DOHH2 (cell line): Measurements from ENCODE around the gene CCDC138.
A peak's percentile ranks its signal among the peaks of the same experiment; 100 is the strongest.
"Not testable (repeated sequence)": the region's sequence is repeated elsewhere in the genome, so short reads cannot be mapped to it uniquely, and the experiment has no call there.

Source experiments
- H3F3A ChIP-seq: fragments of 200-600 bp; sonication (generic), shearing (Covaris generic); 2 replicates; pipeline ENCODE4 v1.6.0; 2016; ENCODE audit warnings: antibody characterized with exemption, mild to moderate bottlenecking; ENCODE audit not compliant: control insufficient read depth, insufficient read depth
- H3K27ac ChIP-seq: fragments of 200-600 bp; sonication (generic); 2 replicates; pipeline ENCODE4 v1.5.1; 2014; ENCODE audit warnings: low read depth, mild to moderate bottlenecking, low read length, moderate library complexity
- H3K27me3 ChIP-seq: fragments of 200-600 bp; sonication (generic); 2 replicates; pipeline ENCODE4 v1.6.1; 2014; ENCODE audit warnings: mild to moderate bottlenecking, low read length, mixed read lengths; ENCODE audit not compliant: control insufficient read depth
- H3K36me3 ChIP-seq: fragments of 200-600 bp; sonication (generic); 2 replicates; pipeline ENCODE4 v1.6.1; 2014; ENCODE audit warnings: mild to moderate bottlenecking, low read length, moderate library complexity, mixed read lengths; ENCODE audit not compliant: control insufficient read depth
- H3K4me1 ChIP-seq: fragments of 200-600 bp; sonication (generic); 2 replicates; pipeline ENCODE4 v1.6.1; 2014; ENCODE audit warnings: mild to moderate bottlenecking, low read length, mixed read lengths; ENCODE audit not compliant: control insufficient read depth
- H3K4me2 ChIP-seq: fragments of 200-600 bp; sonication (generic); 2 replicates; pipeline ENCODE4 v1.6.0; 2014; ENCODE audit warnings: mild to moderate bottlenecking, low read length, moderate library complexity
- H3K4me3 ChIP-seq: fragments of 200-600 bp; sonication (generic); 2 replicates; pipeline ENCODE4 v1.5.1; 2014; ENCODE audit warnings: mild to moderate bottlenecking, low read length, mixed read lengths
- H3K79me2 ChIP-seq: fragments of 200-600 bp; sonication (generic); 2 replicates; pipeline ENCODE4 v1.6.1; 2014; ENCODE audit warnings: mild to moderate bottlenecking, low read length, mixed read lengths; ENCODE audit not compliant: control insufficient read depth
- H3K9me2 ChIP-seq: fragments of 200-600 bp; sonication (generic); replicated peaks from 2 replicates; pipeline ENCODE4 v1.6.1; 2014; ENCODE audit warnings: mild to moderate bottlenecking, low read length, mixed read lengths; ENCODE audit not compliant: control insufficient read depth
- H3K9me3 ChIP-seq: fragments of 200-600 bp; sonication (generic); 2 replicates; pipeline ENCODE4 v1.6.1; 2014; ENCODE audit warnings: antibody characterized with exemption, low read length, mixed read lengths; ENCODE audit not compliant: control insufficient read depth, insufficient read depth
- H4K20me1 ChIP-seq: fragments of 200-600 bp; sonication (generic); 2 replicates; pipeline ENCODE4 v1.6.0; 2014; ENCODE audit warnings: low read depth, mild to moderate bottlenecking, antibody characterized with exemption, low read length, moderate library complexity; ENCODE audit not compliant: control insufficient read depth, insufficient read depth
- EZH2phosphoT487 ChIP-seq: fragments of 200-600 bp; sonication (generic); IDR thresholded peaks from 2 replicates; pipeline ENCODE4 v1.6.1; 2017; ENCODE audit warnings: borderline replicate concordance, mild to moderate bottlenecking, antibody characterized with exemption, low read length, moderate library complexity, mixed read lengths
- TF ChIP-seq, protein P1 (sequence below): fragments of 200-600 bp; sonication (generic); IDR thresholded peaks from one replicate; pipeline ENCODE4 v1.5.1; 2014; ENCODE audit warnings: antibody characterized with exemption, mild to moderate bottlenecking, low read depth, low read length; ENCODE audit not compliant: poor library complexity, severe bottlenecking

CCDC138 gene, protein sequence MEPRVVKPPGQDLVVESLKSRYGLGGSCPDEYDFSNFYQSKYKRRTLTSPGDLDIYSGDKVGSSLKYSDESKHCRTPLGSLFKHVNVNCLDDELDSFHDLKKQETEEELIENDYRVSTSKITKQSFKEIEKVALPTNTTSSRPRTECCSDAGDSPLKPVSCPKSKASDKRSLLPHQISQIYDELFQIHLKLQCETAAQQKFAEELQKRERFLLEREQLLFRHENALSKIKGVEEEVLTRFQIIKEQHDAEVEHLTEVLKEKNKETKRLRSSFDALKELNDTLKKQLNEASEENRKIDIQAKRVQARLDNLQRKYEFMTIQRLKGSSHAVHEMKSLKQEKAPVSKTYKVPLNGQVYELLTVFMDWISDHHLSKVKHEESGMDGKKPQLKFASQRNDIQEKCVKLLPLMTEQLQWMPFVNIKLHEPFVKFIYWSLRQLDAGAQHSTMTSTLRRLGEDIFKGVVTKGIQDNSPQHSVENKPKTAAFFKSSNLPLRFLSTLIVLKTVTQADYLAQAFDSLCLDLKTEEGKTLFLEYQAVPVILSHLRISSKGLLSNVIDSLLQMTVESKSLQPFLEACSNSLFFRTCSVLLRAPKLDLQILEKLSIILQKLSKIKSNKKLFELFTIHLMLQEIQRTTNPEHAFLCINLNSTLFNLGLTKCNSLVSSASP

DNA sequence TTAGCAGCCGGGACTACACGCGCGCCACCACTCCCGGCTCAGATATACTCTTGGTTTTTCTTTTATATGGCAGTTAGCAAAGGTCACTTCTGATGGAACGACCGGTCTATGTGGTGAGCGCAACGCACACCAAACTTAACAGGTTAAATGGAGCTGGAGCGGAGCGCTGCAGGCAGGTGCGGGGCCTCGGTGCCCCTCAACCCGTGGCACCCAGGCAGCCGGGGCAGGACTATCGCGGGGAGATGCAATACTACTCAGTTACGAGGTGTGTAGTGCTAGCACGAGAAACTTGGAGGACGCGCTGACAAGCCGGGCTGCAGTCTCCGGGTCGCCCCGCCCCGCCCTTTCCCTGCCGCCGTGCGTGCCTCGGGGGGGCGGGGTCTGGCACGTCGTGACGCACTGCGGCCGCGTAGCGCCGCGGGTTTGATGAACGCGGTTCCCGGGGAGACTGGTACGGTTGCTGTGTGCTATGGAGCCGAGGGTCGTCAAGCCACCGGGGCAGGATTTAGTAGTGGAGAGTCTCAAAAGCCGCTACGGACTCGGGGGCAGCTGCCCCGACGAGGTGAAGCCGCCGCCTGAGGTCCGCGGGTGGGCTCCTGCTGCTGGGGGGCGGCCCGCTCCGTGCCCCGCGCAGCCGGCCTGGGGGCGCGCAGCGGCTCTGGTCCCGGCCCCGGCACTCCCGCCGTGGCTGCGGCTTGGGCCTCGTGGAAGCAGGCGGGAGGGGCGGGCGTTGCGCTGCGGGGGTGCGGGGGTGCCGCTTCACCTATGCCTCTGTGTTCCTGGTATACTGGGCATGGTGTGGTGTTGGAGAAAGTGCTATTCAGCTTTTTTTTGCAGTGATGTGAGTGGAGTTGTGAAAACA, at the start of gene CCDC138:
CCDC138 (plus strand) TSS at position 418 of the 862 bp plus-strand sequence; CDS start at position 470, 52 bp downstream.
- Histone ChIP-seq H3K4me3 (peak within 1 kb of the TSS; percentile 89), H3K4me2 (peak within 1 kb of the TSS; percentile 88), H3K79me2 (peaks cover 46% of the 10 kb centered on the region), H3K27me3 (no peaks in the 10 kb centered on the region), H3K4me1 (peaks cover 46% of the 10 kb centered on the region), H3K27ac (peak within 1 kb of the TSS; percentile 82), H3K9me2 (no peaks in the 10 kb centered on the region), H3K9me3 (no peaks in the 10 kb centered on the region), H4K20me1 (no peaks in the 10 kb centered on the region), H3K36me3 (peaks cover 65% of the 10 kb centered on the region), H3F3A (peaks cover 9% of the 10 kb centered on the region)
- TF ChIP-seq EZH2phosphoT487: no peak
- TF ChIP-seq, protein P1, sequence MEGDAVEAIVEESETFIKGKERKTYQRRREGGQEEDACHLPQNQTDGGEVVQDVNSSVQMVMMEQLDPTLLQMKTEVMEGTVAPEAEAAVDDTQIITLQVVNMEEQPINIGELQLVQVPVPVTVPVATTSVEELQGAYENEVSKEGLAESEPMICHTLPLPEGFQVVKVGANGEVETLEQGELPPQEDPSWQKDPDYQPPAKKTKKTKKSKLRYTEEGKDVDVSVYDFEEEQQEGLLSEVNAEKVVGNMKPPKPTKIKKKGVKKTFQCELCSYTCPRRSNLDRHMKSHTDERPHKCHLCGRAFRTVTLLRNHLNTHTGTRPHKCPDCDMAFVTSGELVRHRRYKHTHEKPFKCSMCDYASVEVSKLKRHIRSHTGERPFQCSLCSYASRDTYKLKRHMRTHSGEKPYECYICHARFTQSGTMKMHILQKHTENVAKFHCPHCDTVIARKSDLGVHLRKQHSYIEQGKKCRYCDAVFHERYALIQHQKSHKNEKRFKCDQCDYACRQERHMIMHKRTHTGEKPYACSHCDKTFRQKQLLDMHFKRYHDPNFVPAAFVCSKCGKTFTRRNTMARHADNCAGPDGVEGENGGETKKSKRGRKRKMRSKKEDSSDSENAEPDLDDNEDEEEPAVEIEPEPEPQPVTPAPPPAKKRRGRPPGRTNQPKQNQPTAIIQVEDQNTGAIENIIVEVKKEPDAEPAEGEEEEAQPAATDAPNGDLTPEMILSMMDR: no peak

DNA sequence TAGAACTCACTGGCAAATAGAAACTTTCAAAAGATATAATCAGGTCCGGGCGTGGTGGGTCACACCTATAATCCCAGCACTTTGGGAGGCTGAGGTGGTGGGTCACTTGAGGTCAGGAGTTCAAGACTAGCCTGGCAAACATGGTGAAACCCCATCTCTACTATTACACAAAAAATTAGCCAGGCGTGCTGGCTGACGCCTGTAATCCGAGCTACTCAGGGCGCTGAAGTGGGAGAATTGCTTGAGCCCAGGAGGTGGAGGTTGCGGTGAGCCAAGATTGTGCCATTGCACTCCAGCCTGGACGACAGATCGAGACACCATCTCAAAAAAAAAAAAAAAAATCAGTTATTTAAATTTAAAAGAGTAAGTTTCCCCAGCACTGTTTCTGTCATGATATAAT, 28.6 kb upstream of the CCDC138 start:
- H3K4me1 ChIP-seq, H3K4me3 ChIP-seq, H3K79me2 ChIP-seq, H3K9me3 ChIP-seq, H3K9me2 ChIP-seq, H4K20me1 ChIP-seq, H3K4me2 ChIP-seq, H3F3A ChIP-seq, H3K27me3 ChIP-seq, H3K27ac ChIP-seq: not testable (repeated sequence)
- H3K36me3 ChIP-seq: peaks cover 18% of the 10 kb centered on the region

DNA sequence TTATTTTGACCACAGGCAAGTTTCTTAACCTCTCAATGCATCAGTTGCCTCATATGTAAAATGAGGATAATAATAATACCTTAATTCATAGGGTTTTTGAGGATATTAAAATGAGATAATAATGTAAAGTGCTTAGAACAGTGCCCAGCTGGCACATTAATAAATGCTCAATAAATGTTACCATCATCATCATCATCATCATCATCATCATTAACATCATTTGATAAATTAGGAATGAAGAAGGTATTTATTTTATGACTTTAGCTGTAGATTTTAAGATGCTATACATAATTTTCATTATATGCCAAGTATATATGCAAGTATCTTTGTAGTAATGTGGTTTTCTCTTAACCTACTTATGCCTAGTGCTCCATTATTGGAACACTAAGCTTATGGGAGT, 24.0 kb upstream of the CCDC138 start:
- H4K20me1 ChIP-seq, H3K79me2 ChIP-seq, H3K9me3 ChIP-seq, H3K9me2 ChIP-seq, H3K27me3 ChIP-seq, H3F3A ChIP-seq, H3K27ac ChIP-seq, H3K4me3 ChIP-seq, H3K4me1 ChIP-seq, H3K4me2 ChIP-seq: not testable (repeated sequence)
- peaks cover 42% of the 10 kb centered on the region for H3K36me3 ChIP-seq

DNA sequence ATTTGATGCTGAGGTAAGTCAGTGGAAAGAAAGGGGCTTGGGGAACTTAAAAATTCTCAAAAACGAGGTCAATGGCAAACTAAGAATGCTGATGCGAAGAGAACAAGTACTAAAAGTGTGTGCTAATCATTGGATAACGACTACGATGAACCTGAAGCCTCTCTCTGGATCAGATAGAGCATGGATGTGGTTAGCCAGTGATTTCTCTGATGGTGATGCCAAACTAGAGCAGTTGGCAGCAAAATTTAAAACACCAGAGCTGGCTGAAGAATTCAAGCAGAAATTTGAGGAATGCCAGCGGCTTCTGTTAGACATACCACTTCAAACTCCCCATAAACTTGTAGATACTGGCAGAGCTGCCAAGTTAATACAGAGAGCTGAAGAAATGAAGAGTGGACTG, 19.9 kb upstream of the CCDC138 start:
- not testable (repeated sequence) for H3K4me2 ChIP-seq, H3K79me2 ChIP-seq, H3K27me3 ChIP-seq, H3K9me3 ChIP-seq, H3K27ac ChIP-seq, H3K4me3 ChIP-seq, H3F3A ChIP-seq, H4K20me1 ChIP-seq, H3K9me2 ChIP-seq, H3K4me1 ChIP-seq
- peaks cover 57% of the 10 kb centered on the region for H3K36me3 ChIP-seq

DNA sequence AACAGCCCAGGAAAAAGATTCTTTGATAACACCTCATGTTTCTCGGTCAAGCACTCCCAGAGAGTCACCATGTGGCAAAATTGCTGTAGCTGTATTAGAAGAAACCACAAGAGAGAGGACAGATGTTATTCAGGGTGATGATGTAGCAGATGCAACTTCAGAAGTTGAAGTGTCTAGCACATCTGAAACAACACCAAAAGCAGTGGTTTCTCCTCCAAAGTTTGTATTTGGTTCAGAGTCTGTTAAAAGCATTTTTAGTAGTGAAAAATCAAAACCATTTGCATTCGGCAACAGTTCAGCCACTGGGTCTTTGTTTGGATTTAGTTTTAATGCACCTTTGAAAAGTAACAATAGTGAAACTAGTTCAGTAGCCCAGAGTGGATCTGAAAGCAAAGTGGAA, 18.7 kb upstream of the CCDC138 start:
- peaks cover 65% of the 10 kb centered on the region for H3K36me3 ChIP-seq
- not testable (repeated sequence) for H3K9me3 ChIP-seq, H3K27ac ChIP-seq, H3K9me2 ChIP-seq, H3K4me3 ChIP-seq, H4K20me1 ChIP-seq, H3K27me3 ChIP-seq, H3K79me2 ChIP-seq, H3F3A ChIP-seq, H3K4me1 ChIP-seq, H3K4me2 ChIP-seq
